Suprapubic skin (tissue), 3 donors: Measurements from ENCODE around the gene COL5A1.

ENCODE experiments used
- CTCF ChIP-seq, 2 donors: fragments of 200-600 bp in 1 of 2; fragments of 450-650 bp in 1 of 2; sonication (generic) in 1 of 2; IDR thresholded peaks; one replicate each; pipeline ENCODE4 v1.5.1; 2016 to 2019; ENCODE audit warnings: antibody characterized with exemption in 2 of 2, mild to moderate bottlenecking in 1 of 2, moderate library complexity in 1 of 2
- EP300 ChIP-seq: sonication (generic); formaldehyde crosslinking; IDR thresholded peaks from one replicate; pipeline ENCODE4 v1.6.1; 2017; ENCODE audit warnings: antibody characterized with exemption
- POLR2A ChIP-seq, 2 donors: fragments of 450-650 bp; IDR thresholded peaks; one replicate each; pipeline ENCODE4 v1.6.1; 2017; ENCODE audit warnings: antibody characterized with exemption in 2 of 2, mild to moderate bottlenecking in 2 of 2, moderate library complexity in 2 of 2

GRCh38 chr9:134592018-134592818, 49.4 kb upstream of the COL5A1 start:
- TF ChIP-seq EP300 (no peak), CTCF (IDR thresholded peaks at IDR 0.05) (no peak), POLR2A (IDR thresholded peaks at IDR 0.05) (no peak)
